Heart right ventricle (tissue), 16 donors: ENCODE measurements around the gene SHB. TPM values are rescaled to one million over a fixed set of nuclear protein-coding genes. Genes with fewer than 3 reads are reported as not detected.

Experiments used
- ATAC-seq, 8 donors: fragments of 200-7000 bp; cut with Tn5 transposase; one replicate each; pipeline ENCODE4 v1.9.1; 2020; ENCODE audit warnings: mild to moderate bottlenecking in 8 of 8, moderate library complexity in 8 of 8, moderate number of reproducible peaks in 1 of 8
- DNase-seq, 2 donors: peaks; one replicate each; pipeline ENCODE4 v3.0.0-alpha.2; 2020
- H3K27ac ChIP-seq, 10 donors: fragments of 200-600 bp; sonication (generic) in 2 of 10; one replicate each; pipeline versions ENCODE4 v1.5.0 to v1.8.0; 2020 to 2022; ENCODE audit warnings: mild to moderate bottlenecking in 3 of 10
- H3K27me3 ChIP-seq, 7 donors: fragments of 200-600 bp; one replicate each; pipeline ENCODE4 v1.8.0; 2021 to 2022; ENCODE audit warnings: mild to moderate bottlenecking in 2 of 7
- H3K36me3 ChIP-seq, 9 donors: fragments of 200-600 bp; sonication (generic) in 1 of 9; one replicate each; pipeline versions ENCODE4 v1.5.0 to v1.8.0; 2020 to 2022; ENCODE audit warnings: mild to moderate bottlenecking in 2 of 9
- H3K4me1 ChIP-seq, 9 donors: fragments of 200-600 bp; sonication (generic) in 1 of 9; one replicate each; pipeline versions ENCODE4 v1.5.0 to v1.8.0; 2020 to 2022; ENCODE audit warnings: mild to moderate bottlenecking in 4 of 9
- H3K4me3 ChIP-seq, 10 donors: fragments of 200-600 bp; sonication (generic) in 2 of 10; one replicate each; pipeline versions ENCODE4 v1.5.0 to v1.8.0; 2020 to 2022; ENCODE audit warnings: mild to moderate bottlenecking in 7 of 10, moderate library complexity in 2 of 10
- H3K9me3 ChIP-seq, 11 donors: fragments of 200-600 bp in 10 of 11; sonication (generic) in 2 of 11; one replicate each; pipeline versions ENCODE4 v1.5.0 to v1.8.0; 2013 to 2022; ENCODE audit warnings: mild to moderate bottlenecking in 2 of 11, control low read depth in 1 of 11, moderate library complexity in 1 of 11
- WGBS, 2 donors: extraction: QIAGEN DNeasy Blood & Tissue Kit; methylation state at CpG; one replicate each; pipeline ENCODE4 v1.1.7; 2013; ENCODE audit warnings: inconsistent platforms in 1 of 2; 5-methylcytosine and 5-hydroxymethylcytosine counted together
- intact Hi-C, 10 donors: fragments of 100-400 bp; cut with DNase I; formaldehyde crosslinking; loops; one replicate each; pipeline versions ENCODE4 v1.11.1 to v1.14.2; 2022
- polyA plus RNA-seq, 2 donors: library from polyadenylated mRNA; stranded (reverse); fragments of 200-250 nt; gene quantifications; one replicate each; pipeline ENCODE4 v1.2.3, GENCODE V29; 2013
- total RNA-seq, 10 donors: library from RNA; stranded (reverse); fragmentation: NEBNext Ultra II Directional in 3 of 10; extraction: Animal tissue kit (Norgen Biotek cat#: 25700) in 3 of 10; gene quantifications; one replicate each; pipeline versions ENCODE4 v1.2.1 to v1.2.4, GENCODE V29; 2021 to 2023
- TF ChIP-seq, protein P1 (sequence below), 9 donors: fragments of 200-600 bp; sonication (generic) in 2 of 9; IDR thresholded peaks; one replicate each; pipeline versions ENCODE4 v1.5.0 to v1.8.0; 2021 to 2022; ENCODE audit warnings: antibody characterized with exemption in 9 of 9, mild to moderate bottlenecking in 5 of 9, moderate library complexity in 1 of 9
- donor health status: Arrhythmogenic right ventricular cardiomyopathy.
- donor health status: ischemic (EF 13 %, LVEDD 7.1; RV severe dilation, severe dysfunction).
- donor health status: healthy with polysubstance abuse.
- donor health status: DM: no; HTN: yes; CAD: no.
- donor health status: DM: no; HTN: no; CAD: no.
- donor health status: ischemic (EF 25% LVEDD 6.9; RV normal size, moderate dysfunction).
- donor health status: ischemic (EF 25% LVEDD 5.7; RV mildly dilated, moderate dysfunction).
- donor health status: healthy.
- donor health status: DM: yes; HTN: yes; CAD: no.
- donor health status: Ischemic cardiomyopathy.
- donor health status: ischemic (EF 35%, LVEDD 5.7; RV mildly dilated, moderate dysfunction).
- donor health status: nonischemic (EF 11% LVEDD 7.7; RV severe dilation, severe dysfunction).
- donor health status: DM: yes; HTN: yes; CAD: no.
- donor health status: PGD.
- donor health status: ischemic (EF 29% LVEDD 5.4; RV normal size, mild dysfunction).
- donor health status: nonischemic (EF 23%, LVEDD 6.1; RV moderate dilation, normal function).

SHB gene
- total and polyA plus RNA-seq, 12 donors: 5.7 to 26.6 (median 18.0) TPM

- peaks cover 7 to 52% (median 23%) of the 10 kb centered on the region in 9 donors for H3K4me1 ChIP-seq
- no peaks in the 10 kb centered on the region for H3K9me3 ChIP-seq
- no peak for DNase-seq
- H3K36me3 ChIP-seq: peaks cover 0 to 11% (median 0%) of the 10 kb centered on the region in 9 donors
- intact Hi-C loops: loop anchor here in 2 of 10 donors (10.0 kb wide), 2 partner anchors 92 to 142 kb away; partner anchors contain the start of gene SHB (in 1 of the 2)
- H3K27ac ChIP-seq: peak overlapping the region in 1 of 10 donors; percentile 20
- peak in 2 of 8 donors; percentile 2 to 16 for ATAC-seq
- no peak overlapping the region for H3K4me3 ChIP-seq
- TF ChIP-seq, protein P1, sequence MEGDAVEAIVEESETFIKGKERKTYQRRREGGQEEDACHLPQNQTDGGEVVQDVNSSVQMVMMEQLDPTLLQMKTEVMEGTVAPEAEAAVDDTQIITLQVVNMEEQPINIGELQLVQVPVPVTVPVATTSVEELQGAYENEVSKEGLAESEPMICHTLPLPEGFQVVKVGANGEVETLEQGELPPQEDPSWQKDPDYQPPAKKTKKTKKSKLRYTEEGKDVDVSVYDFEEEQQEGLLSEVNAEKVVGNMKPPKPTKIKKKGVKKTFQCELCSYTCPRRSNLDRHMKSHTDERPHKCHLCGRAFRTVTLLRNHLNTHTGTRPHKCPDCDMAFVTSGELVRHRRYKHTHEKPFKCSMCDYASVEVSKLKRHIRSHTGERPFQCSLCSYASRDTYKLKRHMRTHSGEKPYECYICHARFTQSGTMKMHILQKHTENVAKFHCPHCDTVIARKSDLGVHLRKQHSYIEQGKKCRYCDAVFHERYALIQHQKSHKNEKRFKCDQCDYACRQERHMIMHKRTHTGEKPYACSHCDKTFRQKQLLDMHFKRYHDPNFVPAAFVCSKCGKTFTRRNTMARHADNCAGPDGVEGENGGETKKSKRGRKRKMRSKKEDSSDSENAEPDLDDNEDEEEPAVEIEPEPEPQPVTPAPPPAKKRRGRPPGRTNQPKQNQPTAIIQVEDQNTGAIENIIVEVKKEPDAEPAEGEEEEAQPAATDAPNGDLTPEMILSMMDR (IDR thresholded peaks at IDR 0.05): no peak
- WGBS, 2 donors: 86 to 89% methylated on average over 14 of the region's 14 CpGs
- H3K27me3 ChIP-seq: no peaks in the 10 kb centered on the region
Measured at GRCh38 chr9:37923118-37923795, 145.8 kb downstream of the SHB start.

- ATAC-seq: peak; percentile 30 to 95 (median 74)
Measured at GRCh38 chr9:37922363-37923117, 146.5 kb downstream of the SHB start.

GRCh38 chr9:37921546-37922300, 147.3 kb downstream of the SHB start:
- Histone ChIP-seq H3K9me3 (no peaks in the 10 kb centered on the region), H3K27ac (peak overlapping the region in 6 of 10 donors; percentile 18 to 56 (median 32)), H3K4me1 (peaks cover 6 to 50% (median 17%) of the 10 kb centered on the region in 9 donors), H3K4me3 (no peak overlapping the region), H3K36me3 (peaks cover 0 to 18% (median 0%) of the 10 kb centered on the region in 9 donors), H3K27me3 (no peaks in the 10 kb centered on the region)
- DNase-seq (no peak), ATAC-seq (peak in 3 of 8 donors; percentile 1 to 3 (median 3))
- intact Hi-C loops: loop anchor here in 3 of 10 donors (1.0 to 10.0 kb wide), 3 partner anchors 8 to 143 kb away; partner anchors contain the start of gene SHB (in 1 of the 3)
- TF ChIP-seq, protein P1 (IDR thresholded peaks at IDR 0.05): no peak
- 81 to 82% methylated on average over 15 of the region's 15 CpGs for WGBS, 2 donors

More at GRCh38 chr9:37922363-37923117, 146.5 kb downstream of the SHB start:
- H3K36me3 ChIP-seq: peaks cover 0 to 16% (median 0%) of the 10 kb centered on the region in 9 donors
- H3K4me3 ChIP-seq: no peak overlapping the region
- intact Hi-C loops: loop anchor here in 2 of 10 donors (10.0 kb wide), 2 partner anchors 92 to 142 kb away; partner anchors contain the start of gene SHB (in 1 of the 2)
- no peaks in the 10 kb centered on the region for H3K9me3 ChIP-seq
- TF ChIP-seq, protein P1 (IDR thresholded peaks at IDR 0.05): no peak
- 52 to 64% methylated on average over 13 of the region's 13 CpGs for WGBS, 2 donors
- peak overlapping the region in 6 of 10 donors; percentile 18 to 56 (median 32) for H3K27ac ChIP-seq
- H3K27me3 ChIP-seq: no peaks in the 10 kb centered on the region
- peaks cover 7 to 51% (median 18%) of the 10 kb centered on the region in 9 donors for H3K4me1 ChIP-seq
- DNase-seq: peak in 1 of 2 donors; percentile 39
